Measurements from ENCODE around the gene SLC6A13.

GRCh38 chr12:240566-240965, 22.1 kb downstream of the SLC6A13 start:
- TF ChIP-seq CTCF (conservative IDR thresholded peaks at IDR 0.05; ENCODE audit: low read depth, low read length) (no peak), EZH2phosphoT487 (IDR thresholded peaks at IDR 0.05; ENCODE audit: borderline replicate concordance, low read length) (no peak), EZH2 (IDR thresholded peaks at IDR 0.05; ENCODE audit: low read length, unreplicated experiment) (no peak)

Data from PC-3 (cell line).